ENCODE results near the gene PTGER1.

DNA sequence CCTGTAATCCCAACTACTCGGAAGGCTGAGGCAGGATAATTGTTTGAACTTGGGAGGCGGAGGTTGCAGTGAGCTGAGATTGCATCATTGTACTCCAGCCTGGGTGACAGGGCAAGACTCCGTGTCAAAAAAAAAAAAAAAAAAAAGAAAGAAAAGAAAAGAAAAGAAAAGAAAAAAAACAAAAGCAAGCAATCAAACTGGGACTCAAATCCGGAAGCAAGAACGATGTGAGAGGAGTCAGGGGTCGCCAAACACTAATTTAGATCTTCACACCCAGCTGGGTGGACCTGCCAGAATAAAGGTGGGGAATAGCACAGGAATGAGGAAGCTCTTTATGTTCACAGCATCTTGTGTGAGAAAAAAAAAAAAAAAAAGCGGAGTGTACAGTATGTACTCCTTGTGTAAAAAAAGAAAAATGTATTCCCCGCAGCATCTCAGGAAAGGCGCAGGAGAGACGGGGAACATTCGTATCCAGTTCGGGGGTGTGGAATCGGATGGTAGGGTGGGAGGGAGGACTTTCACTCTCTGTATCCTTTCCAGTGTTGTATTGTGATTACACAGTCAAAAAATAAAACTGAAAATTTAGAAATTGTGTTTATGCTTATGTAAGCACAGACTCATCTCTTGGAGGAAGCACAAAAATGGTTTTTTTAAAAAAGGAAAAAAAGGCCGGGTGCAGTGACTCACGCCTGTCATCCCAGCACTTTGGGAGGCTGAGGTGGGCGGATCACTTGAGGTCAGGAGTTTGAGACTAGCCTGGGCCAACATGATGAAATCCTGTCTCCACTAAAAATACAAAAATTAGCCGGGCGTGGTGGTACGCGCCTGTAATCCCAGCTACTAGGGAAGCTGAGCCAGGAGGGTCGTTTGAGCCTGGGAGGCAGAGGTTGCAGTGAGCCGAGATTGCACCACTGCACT is 35.4 kb upstream of the PTGER1 start:
- TF ChIP-seq, protein P1, sequence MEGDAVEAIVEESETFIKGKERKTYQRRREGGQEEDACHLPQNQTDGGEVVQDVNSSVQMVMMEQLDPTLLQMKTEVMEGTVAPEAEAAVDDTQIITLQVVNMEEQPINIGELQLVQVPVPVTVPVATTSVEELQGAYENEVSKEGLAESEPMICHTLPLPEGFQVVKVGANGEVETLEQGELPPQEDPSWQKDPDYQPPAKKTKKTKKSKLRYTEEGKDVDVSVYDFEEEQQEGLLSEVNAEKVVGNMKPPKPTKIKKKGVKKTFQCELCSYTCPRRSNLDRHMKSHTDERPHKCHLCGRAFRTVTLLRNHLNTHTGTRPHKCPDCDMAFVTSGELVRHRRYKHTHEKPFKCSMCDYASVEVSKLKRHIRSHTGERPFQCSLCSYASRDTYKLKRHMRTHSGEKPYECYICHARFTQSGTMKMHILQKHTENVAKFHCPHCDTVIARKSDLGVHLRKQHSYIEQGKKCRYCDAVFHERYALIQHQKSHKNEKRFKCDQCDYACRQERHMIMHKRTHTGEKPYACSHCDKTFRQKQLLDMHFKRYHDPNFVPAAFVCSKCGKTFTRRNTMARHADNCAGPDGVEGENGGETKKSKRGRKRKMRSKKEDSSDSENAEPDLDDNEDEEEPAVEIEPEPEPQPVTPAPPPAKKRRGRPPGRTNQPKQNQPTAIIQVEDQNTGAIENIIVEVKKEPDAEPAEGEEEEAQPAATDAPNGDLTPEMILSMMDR (IDR thresholded peaks at IDR 0.05), result no peak
- TF ChIP-seq POLR2A (IDR thresholded peaks at IDR 0.05), result no peak
